Measurements from ENCODE around the gene MYLK2. TPM values are rescaled to one million over a fixed set of nuclear protein-coding genes. Genes with fewer than 3 reads are reported as not detected.

The MYLK2 gene
- total and polyA plus RNA-seq, 2 of the 4 experiments (the other 2 are of a cell fraction): 0.18 to 0.27 TPM

DNA sequence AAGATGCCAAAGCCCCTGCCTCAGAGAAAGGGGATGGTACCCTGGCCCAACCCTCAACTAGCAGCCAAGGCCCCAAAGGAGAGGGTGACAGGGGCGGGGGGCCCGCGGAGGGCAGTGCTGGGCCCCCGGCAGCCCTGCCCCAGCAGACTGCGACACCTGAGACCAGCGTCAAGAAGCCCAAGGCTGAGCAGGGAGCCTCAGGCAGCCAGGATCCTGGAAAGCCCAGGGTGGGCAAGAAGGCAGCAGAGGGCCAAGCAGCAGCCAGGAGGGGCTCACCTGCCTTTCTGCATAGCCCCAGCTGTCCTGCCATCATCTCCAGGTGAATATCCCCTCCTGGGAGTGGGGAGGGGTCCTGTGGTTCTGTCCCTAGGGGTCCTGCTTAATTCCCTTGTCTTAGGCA lies 1.1 kb downstream of the MYLK2 start:
- no peak for ATAC-seq (ENCODE audit: low read depth)
- Histone ChIP-seq H3K36me3 (ENCODE audit: control insufficient read depth, insufficient read depth, low read length) (no peaks in the 10 kb centered on the region), H3K9me3 (ENCODE audit: control insufficient read depth, insufficient read depth, low read length) (no peaks in the 10 kb centered on the region), H2BK5ac (ENCODE audit: low read depth, low read length, poor library complexity, severe bottlenecking) (no peak overlapping the region), H3K27me3 (ENCODE audit: control insufficient read depth, insufficient read depth, low read length) (no peaks in the 10 kb centered on the region), H4K5ac (ENCODE audit: low read depth, low read length) (no peak overlapping the region), H2AK9ac (replicated peaks; ENCODE audit: low read depth, low read length, poor library complexity) (no peak overlapping the region), H3K9ac (ENCODE audit: low read depth, low read length) (no peak overlapping the region), H2BK120ac (ENCODE audit: low read depth, low read length) (no peak overlapping the region), H2AK5ac (ENCODE audit: low read depth, low read length) (no peak overlapping the region), H3K18ac (ENCODE audit: low read depth, low read length) (no peak overlapping the region), H4K91ac (ENCODE audit: insufficient read depth, low read depth, low read length) (no peak overlapping the region), H3K4me1 (ENCODE audit: control insufficient read depth, insufficient read depth, low read length) (no peaks in the 10 kb centered on the region; the same call in 1 of the 2 replicates), H3K27ac (ENCODE audit: insufficient read depth, low read length) (no peak overlapping the region), H3K23ac (ENCODE audit: low read depth, low read length) (no peak overlapping the region), H3K79me1 (ENCODE audit: low read depth in 1 of 2, low read length in 2 of 2) (no peaks in the 10 kb centered on the region; a peak in 1 of 4 replicates), H3K56ac (ENCODE audit: extremely low read depth, insufficient read depth, low read length) (no peak overlapping the region), H2BK20ac (ENCODE audit: low read depth, low read length) (no peak overlapping the region), H3K9me1 (ENCODE audit: insufficient read depth, low read length) (no peaks in the 10 kb centered on the region; the same call in 1 of the 2 replicates), H3K4ac (ENCODE audit: low read depth, low read length) (no peak overlapping the region), H4K20me1 (ENCODE audit: insufficient read depth, low read length) (no peaks in the 10 kb centered on the region), H3K4me3 (ENCODE audit: insufficient read depth, low read depth, low read length) (no peak overlapping the region), H3K14ac (replicated peaks; ENCODE audit: low read depth, low read length) (no peak overlapping the region), H3K4me2 (ENCODE audit: low read depth, low read length) (no peak overlapping the region), H2BK15ac (ENCODE audit: low read depth, low read length) (no peak overlapping the region), H4K8ac (ENCODE audit: low read depth in 2 of 2, low read length in 2 of 2) (no peak overlapping the region), H2AFZ (replicated peaks; ENCODE audit: low read length, poor library complexity) (no peak overlapping the region)
- dilution Hi-C loops (cut with HindIII; ENCODE audit: low sequenced_read_pairs, unreplicated experiment) (no loop called here), intact Hi-C loops (cut with micrococcal nuclease) (loop anchor here (5.0 kb wide), 1 partner anchor 387 kb away; the partner anchor contains the start of genes PLAGL2 and POFUT1), in situ Hi-C loops (cut with MboI; ENCODE audit: low sequenced_read_pairs) (loop anchor here (5.0 to 10.0 kb wide), 2 partner anchors 135 to 212 kb away; partner anchors contain the start of gene PDRG1)
- no CpG with 5 or more reads among the region's 6 CpGs for WGBS, 2 experiments (ENCODE audit: extremely low coverage in 2 of 2, insufficient read length in 1 of 2)
- no peak for DNase-seq
- no TSS peak for BruUV-seq (replicated peaks)
- ChIA-PET CTCF (no interaction called here), POLR2A (ENCODE audit: unreplicated experiment) (no interaction called here)
- TF ChIP-seq CEBPB (IDR thresholded peaks at IDR 0.05; ENCODE audit: low read depth, low read length) (no peak), FOS (IDR thresholded peaks at IDR 0.05; ENCODE audit: low read depth, low read length) (no peak), MXI1 (IDR thresholded peaks at IDR 0.05; ENCODE audit: borderline replicate concordance, low read depth, low read length) (no peak), BHLHE40 (IDR thresholded peaks at IDR 0.05; ENCODE audit: low read depth, low read length) (no peak), NFE2L2 (IDR thresholded peaks at IDR 0.05; ENCODE audit: low read depth, low read length) (no peak), MAZ (IDR thresholded peaks at IDR 0.05; ENCODE audit: borderline replicate concordance, low read depth, low read length) (no peak), RFX5 (IDR thresholded peaks at IDR 0.05; ENCODE audit: low read depth, low read length) (no peak)
- TF ChIP-seq, protein P1, sequence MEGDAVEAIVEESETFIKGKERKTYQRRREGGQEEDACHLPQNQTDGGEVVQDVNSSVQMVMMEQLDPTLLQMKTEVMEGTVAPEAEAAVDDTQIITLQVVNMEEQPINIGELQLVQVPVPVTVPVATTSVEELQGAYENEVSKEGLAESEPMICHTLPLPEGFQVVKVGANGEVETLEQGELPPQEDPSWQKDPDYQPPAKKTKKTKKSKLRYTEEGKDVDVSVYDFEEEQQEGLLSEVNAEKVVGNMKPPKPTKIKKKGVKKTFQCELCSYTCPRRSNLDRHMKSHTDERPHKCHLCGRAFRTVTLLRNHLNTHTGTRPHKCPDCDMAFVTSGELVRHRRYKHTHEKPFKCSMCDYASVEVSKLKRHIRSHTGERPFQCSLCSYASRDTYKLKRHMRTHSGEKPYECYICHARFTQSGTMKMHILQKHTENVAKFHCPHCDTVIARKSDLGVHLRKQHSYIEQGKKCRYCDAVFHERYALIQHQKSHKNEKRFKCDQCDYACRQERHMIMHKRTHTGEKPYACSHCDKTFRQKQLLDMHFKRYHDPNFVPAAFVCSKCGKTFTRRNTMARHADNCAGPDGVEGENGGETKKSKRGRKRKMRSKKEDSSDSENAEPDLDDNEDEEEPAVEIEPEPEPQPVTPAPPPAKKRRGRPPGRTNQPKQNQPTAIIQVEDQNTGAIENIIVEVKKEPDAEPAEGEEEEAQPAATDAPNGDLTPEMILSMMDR (conservative IDR thresholded peaks at IDR 0.05; ENCODE audit: low read depth, low read length): no peak

Data from IMR-90 (cell line).